Vagina (tissue), 2 donors: Measurements from ENCODE around the gene EPB41L2. TPM values are rescaled to one million over a fixed set of nuclear protein-coding genes. Genes with fewer than 3 reads are reported as not detected.

Experiments used
- DNase-seq, 2 donors: peaks; one replicate each; pipeline ENCODE4 v3.0.0-alpha.2; 2017; ENCODE audit errors: extremely low spot score in 2 of 2
- H3K27ac ChIP-seq: fragments of 200-600 bp; sonication (generic); one replicate; pipeline ENCODE4 v1.5.1; 2019
- H3K27me3 ChIP-seq: fragments of 200-600 bp; sonication (generic); one replicate; pipeline ENCODE4 v1.5.1; 2019
- H3K36me3 ChIP-seq, 2 donors: fragments of 200-600 bp; sonication (generic); one replicate each; pipeline ENCODE4 v1.5.1; 2017 to 2019
- H3K4me1 ChIP-seq: fragments of 200-600 bp; sonication (generic); one replicate; pipeline ENCODE4 v1.5.1; 2019
- H3K4me3 ChIP-seq, 2 donors: fragments of 200-600 bp; sonication (generic); 1 replicate in 1 of 2; 2 replicates in 1 of 2; pipeline ENCODE4 v1.5.1; 2016 to 2019
- H3K9me3 ChIP-seq: fragments of 200-600 bp; sonication (generic); one replicate; pipeline ENCODE4 v1.5.1; 2019
- POLR2A ChIP-seq, 2 donors: fragments of 450-650 bp; IDR thresholded peaks; one replicate each; pipeline ENCODE4 v1.6.1; 2017; ENCODE audit warnings: antibody characterized with exemption in 2 of 2, mild to moderate bottlenecking in 2 of 2, moderate library complexity in 2 of 2
- POLR2AphosphoS5 ChIP-seq, 2 donors: sonication (generic); formaldehyde crosslinking; IDR thresholded peaks; one replicate each; pipeline ENCODE4 v1.9.0; 2017; ENCODE audit warnings: antibody characterized with exemption in 2 of 2, mild to moderate bottlenecking in 2 of 2, low read depth in 1 of 2; ENCODE audit not compliant: insufficient read depth in 1 of 2
- intact Hi-C: fragments of 100-400 bp; cut with DNase I; formaldehyde crosslinking; loops from one replicate; pipeline ENCODE4 v1.15.1; 2023
- total RNA-seq: library from RNA; depleted of rRNA; stranded (reverse); fragments of >200 nt; gene quantifications from one replicate; pipeline ENCODE4 v1.2.3, GENCODE V29; 2016
- TF ChIP-seq, protein P1 (sequence below), 3 experiments: fragments of 450-650 bp in 2 of 3; fragments of 200-600 bp in 1 of 3; sonication (generic) in 1 of 3; IDR thresholded peaks; one replicate each; pipeline ENCODE4 v1.5.1; 2017 to 2019; ENCODE audit warnings: antibody characterized with exemption in 3 of 3, mild to moderate bottlenecking in 2 of 3, moderate library complexity in 2 of 3

The EPB41L2 gene
- total RNA-seq, 1 donor from 2014 or later = 96.7 TPM

- intact Hi-C loops = loop anchor here (10.0 kb wide), 1 partner anchor 549 kb away; no protein-coding TSS in a partner anchor
Measured at GRCh38 chr6:130873746-130874145, 189.3 kb downstream of the EPB41L2 start.

GRCh38 chr6:130872250-130873095, 190.6 kb downstream of the EPB41L2 start:
- TF ChIP-seq, protein P1, sequence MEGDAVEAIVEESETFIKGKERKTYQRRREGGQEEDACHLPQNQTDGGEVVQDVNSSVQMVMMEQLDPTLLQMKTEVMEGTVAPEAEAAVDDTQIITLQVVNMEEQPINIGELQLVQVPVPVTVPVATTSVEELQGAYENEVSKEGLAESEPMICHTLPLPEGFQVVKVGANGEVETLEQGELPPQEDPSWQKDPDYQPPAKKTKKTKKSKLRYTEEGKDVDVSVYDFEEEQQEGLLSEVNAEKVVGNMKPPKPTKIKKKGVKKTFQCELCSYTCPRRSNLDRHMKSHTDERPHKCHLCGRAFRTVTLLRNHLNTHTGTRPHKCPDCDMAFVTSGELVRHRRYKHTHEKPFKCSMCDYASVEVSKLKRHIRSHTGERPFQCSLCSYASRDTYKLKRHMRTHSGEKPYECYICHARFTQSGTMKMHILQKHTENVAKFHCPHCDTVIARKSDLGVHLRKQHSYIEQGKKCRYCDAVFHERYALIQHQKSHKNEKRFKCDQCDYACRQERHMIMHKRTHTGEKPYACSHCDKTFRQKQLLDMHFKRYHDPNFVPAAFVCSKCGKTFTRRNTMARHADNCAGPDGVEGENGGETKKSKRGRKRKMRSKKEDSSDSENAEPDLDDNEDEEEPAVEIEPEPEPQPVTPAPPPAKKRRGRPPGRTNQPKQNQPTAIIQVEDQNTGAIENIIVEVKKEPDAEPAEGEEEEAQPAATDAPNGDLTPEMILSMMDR (IDR thresholded peaks at IDR 0.05) = peak; percentile 62 to 68 (median 63)
- no peak for TF ChIP-seq POLR2A (IDR thresholded peaks at IDR 0.05)
- H3K4me3 ChIP-seq = no peak overlapping the region
- no peaks in the 10 kb centered on the region for H3K4me1 ChIP-seq
- no peak overlapping the region for H3K27ac ChIP-seq
- H3K9me3 ChIP-seq = no peaks in the 10 kb centered on the region
- DNase-seq = no peak
- intact Hi-C loops = loop anchor here (10.0 kb wide), 1 partner anchor 548 kb away; no protein-coding TSS in a partner anchor
- no peaks in the 10 kb centered on the region for H3K27me3 ChIP-seq
- H3K36me3 ChIP-seq = peaks cover 0 to 9% of the 10 kb centered on the region in 2 donors

More at GRCh38 chr6:130873746-130874145, 189.3 kb downstream of the EPB41L2 start:
- no peak for TF ChIP-seq POLR2AphosphoS5 (IDR thresholded peaks at IDR 0.05; ENCODE audit: insufficient read depth in 1 of 2, low read depth in 1 of 2)
- TF ChIP-seq POLR2A (IDR thresholded peaks at IDR 0.05) = no peak
- Histone ChIP-seq H3K27me3 (no peaks in the 10 kb centered on the region), H3K36me3 (peaks cover 0 to 9% of the 10 kb centered on the region in 2 donors), H3K9me3 (no peaks in the 10 kb centered on the region), H3K4me1 (no peaks in the 10 kb centered on the region), H3K27ac (no peak overlapping the region), H3K4me3 (no peak overlapping the region)
- no peak for DNase-seq

GRCh38 chr6:130870179-130870880, 192.7 kb downstream of the EPB41L2 start:
- Histone ChIP-seq H3K27ac (no peak overlapping the region), H3K4me3 (no peak overlapping the region), H3K36me3 (peaks cover 0 to 9% of the 10 kb centered on the region in 2 donors), H3K9me3 (no peaks in the 10 kb centered on the region), H3K27me3 (no peaks in the 10 kb centered on the region), H3K4me1 (no peaks in the 10 kb centered on the region)
- intact Hi-C loops = loop anchor here (10.0 kb wide), 1 partner anchor 546 kb away; no protein-coding TSS in a partner anchor
- DNase-seq = no peak
- no peak for TF ChIP-seq POLR2A (IDR thresholded peaks at IDR 0.05)
- TF ChIP-seq, protein P1 (IDR thresholded peaks at IDR 0.05) = no peak
- no peak for TF ChIP-seq POLR2AphosphoS5 (IDR thresholded peaks at IDR 0.05; ENCODE audit: insufficient read depth in 1 of 2, low read depth in 1 of 2)

GRCh38 chr6:130869681-130870080, 193.4 kb downstream of the EPB41L2 start:
- H3K36me3 ChIP-seq = peaks cover 0 to 12% of the 10 kb centered on the region in 2 donors
- no peak overlapping the region for H3K27ac ChIP-seq
- H3K4me1 ChIP-seq = no peaks in the 10 kb centered on the region
- intact Hi-C loops = loop anchor here (10.0 kb wide), 1 partner anchor 545 kb away; no protein-coding TSS in a partner anchor
- no peaks in the 10 kb centered on the region for H3K9me3 ChIP-seq
- no peaks in the 10 kb centered on the region for H3K27me3 ChIP-seq
- TF ChIP-seq POLR2A (IDR thresholded peaks at IDR 0.05) (no peak), POLR2AphosphoS5 (IDR thresholded peaks at IDR 0.05; ENCODE audit: insufficient read depth in 1 of 2, low read depth in 1 of 2) (no peak)
- TF ChIP-seq, protein P1 (IDR thresholded peaks at IDR 0.05) = no peak
- DNase-seq = no peak
- no peak overlapping the region for H3K4me3 ChIP-seq

- intact Hi-C loops = no loop called here
- Histone ChIP-seq H3K4me3 (no peak overlapping the region), H3K27ac (no peak overlapping the region), H3K36me3 (peaks cover 0 to 35% of the 10 kb centered on the region in 2 donors), H3K9me3 (no peaks in the 10 kb centered on the region), H3K27me3 (no peaks in the 10 kb centered on the region), H3K4me1 (no peaks in the 10 kb centered on the region)
- TF ChIP-seq, protein P1 (IDR thresholded peaks at IDR 0.05) = no peak
- TF ChIP-seq POLR2A (IDR thresholded peaks at IDR 0.05) (no peak), POLR2AphosphoS5 (IDR thresholded peaks at IDR 0.05; ENCODE audit: insufficient read depth in 1 of 2, low read depth in 1 of 2) (no peak)
- DNase-seq = no peak
Measured at GRCh38 chr6:130865793-130866192, 197.3 kb downstream of the EPB41L2 start.
